A549 (cell line): Measurements from ENCODE around the gene C10orf67. TPM values are rescaled to one million over a fixed set of nuclear protein-coding genes. Genes with fewer than 3 reads are reported as not detected.

Source experiments
- ATAC-seq, 2 experiments: fragments of 200-7000 bp in 1 of 2; fragments of >200 bp in 1 of 2; cut with Nextera tagmentation in 1 of 2; cut with Tn5 transposase in 1 of 2; 3 replicates each; pipeline versions ENCODE4 v1.8.0 to v1.9.1; 2018 to 2020; ENCODE audit warnings: mild to moderate bottlenecking in 1 of 2, moderate library complexity in 1 of 2
- CTCF ChIA-PET: fragments of 300-600 bp; sonication (Branson Sonifier 250); formaldehyde crosslinking; extraction: SDS; loops from one replicate; lab custom pipeline; 2021; ENCODE audit warnings: antibody characterized with exemption, inconsistent platforms; lab: Yijun Ruan, JAX
- POLR2A ChIA-PET: fragments of 350-600 bp; formaldehyde crosslinking; extraction: SDS; loops from one replicate; lab custom pipeline; 2021; ENCODE audit warnings: antibody characterized with exemption, inconsistent platforms; lab: Yijun Ruan, JAX
- DNase-seq, 2 experiments: peaks; one replicate each; pipeline versions ENCODE4 v3.0.0 to v3.0.0-alpha.2; 2011 to 2016; ENCODE audit warnings: low read depth in 1 of 2, low spot score in 1 of 2
- FAIRE-seq: peaks from 2 replicates; lab custom pipeline; 2011; peaks lifted over from hg19 to GRCh38; lab: Jason Lieb, UNC
- H3K27ac ChIP-seq, 2 experiments: fragments of >200 bp; sonication (Bioruptor Twin); formaldehyde crosslinking; 3 replicates each; pipeline ENCODE4 v1.5.1; 2016 to 2017
- H3K4me1 ChIP-seq: fragments of >200 bp; sonication (Bioruptor Twin); formaldehyde crosslinking; 3 replicates; pipeline ENCODE4 v1.6.1; 2016
- H3K4me2 ChIP-seq: fragments of >200 bp; sonication (Bioruptor Twin); formaldehyde crosslinking; 3 replicates; pipeline ENCODE4 v1.6.1; 2016
- H3K4me3 ChIP-seq: fragments of >200 bp; sonication (Bioruptor Twin); formaldehyde crosslinking; 3 replicates; pipeline ENCODE4 v1.5.1; 2016
- H3K9me3 ChIP-seq: fragments of >200 bp; sonication (Bioruptor Twin); formaldehyde crosslinking; 3 replicates; pipeline ENCODE4 v1.6.1; 2016
- BHLHE40 ChIP-seq: IDR thresholded peaks from 2 replicates; pipeline ENCODE4 v1.6.1; 2012; ENCODE audit warnings: low read depth, low read length, inconsistent platforms
- CHD2 ChIP-seq: fragments of 150-350 bp; IDR thresholded peaks from 2 replicates; pipeline ENCODE4 v1.6.1; 2014; ENCODE audit warnings: low read length; ENCODE audit not compliant: partially characterized antibody
- EHF ChIP-seq: fragments of 250-450 bp; sonication (Bioruptor Pico); IDR thresholded peaks from 2 replicates; pipeline ENCODE4 v1.5.0; 2020; ENCODE audit warnings: mild to moderate bottlenecking
- EHMT2 ChIP-seq: fragments of 200-600 bp; sonication (generic); IDR thresholded peaks from 2 replicates; pipeline ENCODE4 v1.6.1; 2016; ENCODE audit warnings: antibody characterized with exemption, low read depth, mild to moderate bottlenecking, moderate library complexity
- ESRRA ChIP-seq: fragments of 150-350 bp; IDR thresholded peaks from 2 replicates; pipeline ENCODE4 v1.6.1; 2014; ENCODE audit warnings: mild to moderate bottlenecking, low read length, borderline replicate concordance
- FOXS1 ChIP-seq: fragments of 250-450 bp; sonication (Bioruptor Pico); IDR thresholded peaks from 2 replicates; pipeline ENCODE4 v1.5.0; 2020; ENCODE audit warnings: mild to moderate bottlenecking, moderate library complexity
- HDAC2 ChIP-seq: fragments of 200-600 bp; sonication (generic); IDR thresholded peaks from 2 replicates; pipeline ENCODE4 v1.6.1; 2016
- HES2 ChIP-seq: fragments of >200 bp; sonication (Bioruptor Twin); formaldehyde crosslinking; IDR thresholded peaks from 2 replicates; pipeline ENCODE4 v1.6.1; 2016
- HEYL ChIP-seq: fragments of 250-450 bp; sonication (Bioruptor Pico); IDR thresholded peaks from 2 replicates; pipeline ENCODE4 v1.8.0; 2021; ENCODE audit warnings: mild to moderate bottlenecking, moderate library complexity
- HOXB5 ChIP-seq: fragments of 250-450 bp; sonication (Bioruptor Pico); IDR thresholded peaks from 2 replicates; pipeline ENCODE4 v1.5.0; 2020; ENCODE audit warnings: mild to moderate bottlenecking, moderate library complexity
- KDM5A ChIP-seq: fragments of 200-600 bp; sonication (generic); IDR thresholded peaks from 2 replicates; pipeline ENCODE4 v1.6.1; 2016; ENCODE audit warnings: antibody characterized with exemption, mild to moderate bottlenecking
- MAFK ChIP-seq: fragments of 450-650 bp; IDR thresholded peaks from 2 replicates; pipeline ENCODE4 v1.6.1; 2014; ENCODE audit not compliant: partially characterized antibody
- MAZ ChIP-seq: fragments of 150-350 bp; IDR thresholded peaks from 2 replicates; pipeline ENCODE4 v1.6.1; 2014; ENCODE audit warnings: antibody characterized with exemption, low read depth, low read length, borderline replicate concordance
- NR3C1 ChIP-seq: fragments of >200 bp; sonication (Bioruptor Twin); formaldehyde crosslinking; IDR thresholded peaks from 3 replicates; pipeline ENCODE4 v1.6.1; 2017
- RAD21 ChIP-seq, 2 experiments: fragments of >200 bp in 1 of 2; sonication (Bioruptor Twin) in 1 of 2; formaldehyde crosslinking in 1 of 2; IDR thresholded peaks in 1 of 2; conservative IDR thresholded peaks in 1 of 2; 2 replicates in 1 of 2; 3 replicates in 1 of 2; pipeline ENCODE4 v1.6.1; 2012 to 2018; ENCODE audit warnings: inconsistent platforms in 1 of 2
- RARB ChIP-seq: fragments of 250-450 bp; sonication (Bioruptor Pico); IDR thresholded peaks from 2 replicates; pipeline ENCODE4 v1.8.0; 2021; ENCODE audit warnings: mild to moderate bottlenecking, moderate library complexity
- REST ChIP-seq: fragments of 200-600 bp; sonication (generic); IDR thresholded peaks from 2 replicates; pipeline ENCODE4 v1.6.1; 2016; ENCODE audit warnings: antibody characterized with exemption, mild to moderate bottlenecking, moderate library complexity
- RFX5 ChIP-seq: fragments of 450-650 bp; IDR thresholded peaks from 2 replicates; pipeline ENCODE4 v1.7.1; 2014; ENCODE audit warnings: antibody characterized with exemption, mild to moderate bottlenecking, moderate library complexity
- RNF2 ChIP-seq: fragments of 200-600 bp; sonication (generic); IDR thresholded peaks from 2 replicates; pipeline ENCODE4 v1.6.1; 2016; ENCODE audit warnings: low read depth, mild to moderate bottlenecking, antibody characterized with exemption, moderate library complexity, borderline replicate concordance
- SREBF2 ChIP-seq: fragments of 450-650 bp; IDR thresholded peaks from 2 replicates; pipeline ENCODE4 v1.6.1; 2014; ENCODE audit warnings: mild to moderate bottlenecking, moderate library complexity
- TFCP2L1 ChIP-seq: fragments of 250-450 bp; sonication (Bioruptor Pico); IDR thresholded peaks from 2 replicates; pipeline ENCODE4 v1.5.0; 2021; ENCODE audit warnings: mild to moderate bottlenecking
- ZFP36 ChIP-seq: fragments of 450-650 bp; IDR thresholded peaks from 2 replicates; pipeline ENCODE4 v1.6.1; 2014; ENCODE audit warnings: borderline replicate concordance; ENCODE audit not compliant: partially characterized antibody
- ZNF302 ChIP-seq: fragments of 250-450 bp; sonication (Bioruptor Pico); IDR thresholded peaks from 2 replicates; pipeline ENCODE4 v1.9.0; 2021; ENCODE audit warnings: inconsistent platforms, mild to moderate bottlenecking, moderate library complexity
- ZSCAN20 ChIP-seq: fragments of 250-450 bp; sonication (Bioruptor Pico); IDR thresholded peaks from 2 replicates; pipeline ENCODE4 v1.8.0; 2022; ENCODE audit warnings: mild to moderate bottlenecking, moderate library complexity
- WGBS: methylation state at CpG from one replicate; pipeline ENCODE4 v1.1.6; 2017; ENCODE audit errors: missing lambda C conversion rate; 5-methylcytosine and 5-hydroxymethylcytosine counted together
- polyA plus RNA-seq, 4 experiments: library from polyadenylated mRNA; depleted of rRNA in 3 of 4; stranded (reverse); fragments of >200 nt; fragmentation: RNase III in 1 of 4; extraction: RNeasy Plus Mini Kit Qiagen cat#74134 plus additional on column Dnase treatment in 1 of 4; gene quantifications; 2 replicates in 3 of 4; 3 replicates in 1 of 4; pipeline ENCODE4 v1.2.3, GENCODE V29; 2011 to 2017
- TF ChIP-seq, protein P1 (sequence below): IDR thresholded peaks from 2 replicates; pipeline ENCODE4 v1.6.1; 2012; ENCODE audit warnings: low read depth, borderline replicate concordance
- TF ChIP-seq, protein P2 (sequence below): fragments of 150-350 bp; IDR thresholded peaks from 2 replicates; pipeline ENCODE4 v1.6.1; 2014; ENCODE audit warnings: low read depth, mild to moderate bottlenecking, low read length

Gene C10orf67
- polyA plus RNA-seq, 2 of the 4 experiments (the other 2 are of a cell fraction) = 0.06 to 0.09 TPM

GRCh38 chr10:23190872-23191763, 153.5 kb downstream of the C10orf67 start (continued):
- TF ChIP-seq ESRRA (no peak), RNF2 (no peak)
- TF ChIP-seq, all 56 proteins: peak for 0

DNA sequence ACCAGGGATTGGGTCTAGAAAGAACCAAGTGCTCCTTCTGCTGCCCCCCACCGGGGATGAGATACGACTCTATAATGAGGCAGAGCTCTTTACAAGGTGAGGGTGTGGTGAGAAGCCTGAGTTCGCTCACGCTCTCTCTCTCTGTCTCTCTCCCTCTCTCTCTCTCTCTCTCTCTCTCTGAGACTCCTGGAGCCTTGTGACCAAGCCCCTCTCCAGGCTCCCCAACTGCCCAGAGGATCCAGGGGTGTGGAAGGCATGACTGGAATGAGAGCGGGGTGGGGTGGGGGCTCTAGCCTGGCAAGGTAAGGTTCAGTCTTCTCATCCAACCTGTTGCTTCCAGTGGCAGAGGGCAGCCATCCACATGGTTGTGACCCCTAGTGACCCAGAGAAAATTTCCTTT, 155.6 kb downstream of the C10orf67 start:
- no peak overlapping the region for H3K4me2 ChIP-seq
- no peaks in the 10 kb centered on the region for H3K4me1 ChIP-seq
- no peak for DNase-seq
- 30% methylated on average over 5 of the region's 5 CpGs for WGBS
- no peak overlapping the region for H3K27ac ChIP-seq
- ChIA-PET POLR2A (no interaction called here), CTCF (interaction anchor here (2.6 kb wide), 1 partner anchor 31 kb away, joined by 9 read pairs; no protein-coding TSS in a partner anchor)
- TF ChIP-seq HEYL (CRISPR knock-in tag) = no peak
- TF ChIP-seq, protein P1, sequence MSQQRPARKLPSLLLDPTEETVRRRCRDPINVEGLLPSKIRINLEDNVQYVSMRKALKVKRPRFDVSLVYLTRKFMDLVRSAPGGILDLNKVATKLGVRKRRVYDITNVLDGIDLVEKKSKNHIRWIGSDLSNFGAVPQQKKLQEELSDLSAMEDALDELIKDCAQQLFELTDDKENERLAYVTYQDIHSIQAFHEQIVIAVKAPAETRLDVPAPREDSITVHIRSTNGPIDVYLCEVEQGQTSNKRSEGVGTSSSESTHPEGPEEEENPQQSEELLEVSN = no peak
- TF ChIP-seq RAD21 (conservative IDR thresholded peaks at IDR 0.05 in 1 of 2, IDR thresholded peaks at IDR 0.05 in 1 of 2) = no peak
- TF ChIP-seq MAFK = no peak
- no peak for TF ChIP-seq RARB (CRISPR knock-in tag)
- TF ChIP-seq KDM5A = no peak
- ATAC-seq = no peak
- no peak for FAIRE-seq
- H3K4me3 ChIP-seq = no peak overlapping the region
- no peaks in the 10 kb centered on the region for H3K9me3 ChIP-seq

DNA sequence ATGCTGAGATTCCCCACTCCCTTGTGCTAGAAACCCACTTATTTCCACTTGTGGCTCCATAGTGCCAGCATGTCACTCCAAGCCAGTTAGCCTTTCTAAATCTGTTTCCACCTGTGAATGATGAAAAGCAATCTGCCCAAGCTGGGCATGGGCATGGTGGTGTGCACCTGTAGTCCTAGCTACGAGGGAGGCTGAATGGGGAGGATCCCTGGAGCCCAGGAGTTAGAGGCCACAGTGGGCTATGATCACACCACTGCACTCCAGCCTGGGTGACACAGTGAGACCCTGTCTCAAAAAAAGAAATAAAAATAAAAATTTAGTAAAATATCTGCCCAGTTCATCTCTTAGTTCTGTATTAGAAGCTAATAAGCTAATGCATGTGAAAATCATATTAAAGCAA, 157.4 kb downstream of the C10orf67 start:
- TF ChIP-seq RARB (CRISPR knock-in tag) (no peak), REST (no peak), BHLHE40 (no peak), EHMT2 (no peak), CHD2 (no peak), ZFP36 (no peak), RFX5 (no peak), EHF (CRISPR knock-in tag) (no peak), TFCP2L1 (CRISPR knock-in tag) (no peak), HOXB5 (CRISPR knock-in tag) (no peak), FOXS1 (CRISPR knock-in tag) (no peak), HES2 (no peak), HDAC2 (no peak), NR3C1 (no peak), MAZ (no peak), ZSCAN20 (CRISPR knock-in tag) (no peak), SREBF2 (no peak), KDM5A (no peak), ZNF302 (no peak)
- TF ChIP-seq, protein P2, sequence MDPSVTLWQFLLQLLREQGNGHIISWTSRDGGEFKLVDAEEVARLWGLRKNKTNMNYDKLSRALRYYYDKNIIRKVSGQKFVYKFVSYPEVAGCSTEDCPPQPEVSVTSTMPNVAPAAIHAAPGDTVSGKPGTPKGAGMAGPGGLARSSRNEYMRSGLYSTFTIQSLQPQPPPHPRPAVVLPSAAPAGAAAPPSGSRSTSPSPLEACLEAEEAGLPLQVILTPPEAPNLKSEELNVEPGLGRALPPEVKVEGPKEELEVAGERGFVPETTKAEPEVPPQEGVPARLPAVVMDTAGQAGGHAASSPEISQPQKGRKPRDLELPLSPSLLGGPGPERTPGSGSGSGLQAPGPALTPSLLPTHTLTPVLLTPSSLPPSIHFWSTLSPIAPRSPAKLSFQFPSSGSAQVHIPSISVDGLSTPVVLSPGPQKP = no peak
- no peak overlapping the region for H3K27ac ChIP-seq
- no peaks in the 10 kb centered on the region for H3K9me3 ChIP-seq
- 22% methylated on average over 1 of the region's 1 CpG for WGBS
- ATAC-seq = no peak
- DNase-seq = no peak
- POLR2A ChIA-PET = no interaction called here
- H3K4me1 ChIP-seq = no peaks in the 10 kb centered on the region
- H3K4me2 ChIP-seq = no peak overlapping the region
- no peak for FAIRE-seq
- CTCF ChIA-PET = interaction anchor here (0.7 to 1.3 kb wide), 4 partner anchors 9 to 77 kb away, joined by 3 to 5 read pairs (median 3); no protein-coding TSS in a partner anchor
- no peak overlapping the region for H3K4me3 ChIP-seq
